Thyroid gland (tissue), 4 donors: ENCODE data around the gene CLEC2L.

Experiments
- POLR2A ChIP-seq, 2 donors: fragments of 450-650 bp; IDR thresholded peaks; one replicate each; pipeline ENCODE4 v1.6.1; 2017; ENCODE audit warnings: antibody characterized with exemption in 2 of 2, mild to moderate bottlenecking in 2 of 2, moderate library complexity in 1 of 2
- TF ChIP-seq, protein P1 (sequence below), 6 experiments: fragments of 200-600 bp in 3 of 6; fragments of 450-650 bp in 3 of 6; sonication (generic) in 3 of 6; IDR thresholded peaks; one replicate each; pipeline ENCODE4 v1.5.1; 2016 to 2019; ENCODE audit warnings: antibody characterized with exemption in 6 of 6, mild to moderate bottlenecking in 2 of 6, inconsistent platforms in 1 of 6, moderate library complexity in 1 of 6

DNA sequence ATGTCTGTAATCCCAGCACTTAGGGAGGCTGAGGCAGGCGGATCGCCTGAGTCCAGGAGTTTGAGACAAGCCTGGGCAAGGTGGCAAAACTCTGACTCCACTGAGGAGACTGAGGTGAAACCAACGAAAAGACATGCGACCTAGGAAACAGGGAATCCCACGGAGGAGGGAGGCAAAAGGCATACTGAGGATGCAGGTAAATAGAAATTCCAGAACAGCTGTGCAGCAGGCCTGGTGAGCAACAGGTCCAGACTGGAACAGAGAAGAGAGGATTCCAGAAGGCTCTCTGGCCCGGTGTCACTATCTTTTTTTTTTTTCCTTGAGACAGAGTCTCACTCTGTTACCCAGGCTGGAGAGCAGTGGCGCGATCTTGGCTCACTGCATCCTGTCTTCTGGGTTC is 47.3 kb upstream of the CLEC2L start:
- TF ChIP-seq, protein P1, sequence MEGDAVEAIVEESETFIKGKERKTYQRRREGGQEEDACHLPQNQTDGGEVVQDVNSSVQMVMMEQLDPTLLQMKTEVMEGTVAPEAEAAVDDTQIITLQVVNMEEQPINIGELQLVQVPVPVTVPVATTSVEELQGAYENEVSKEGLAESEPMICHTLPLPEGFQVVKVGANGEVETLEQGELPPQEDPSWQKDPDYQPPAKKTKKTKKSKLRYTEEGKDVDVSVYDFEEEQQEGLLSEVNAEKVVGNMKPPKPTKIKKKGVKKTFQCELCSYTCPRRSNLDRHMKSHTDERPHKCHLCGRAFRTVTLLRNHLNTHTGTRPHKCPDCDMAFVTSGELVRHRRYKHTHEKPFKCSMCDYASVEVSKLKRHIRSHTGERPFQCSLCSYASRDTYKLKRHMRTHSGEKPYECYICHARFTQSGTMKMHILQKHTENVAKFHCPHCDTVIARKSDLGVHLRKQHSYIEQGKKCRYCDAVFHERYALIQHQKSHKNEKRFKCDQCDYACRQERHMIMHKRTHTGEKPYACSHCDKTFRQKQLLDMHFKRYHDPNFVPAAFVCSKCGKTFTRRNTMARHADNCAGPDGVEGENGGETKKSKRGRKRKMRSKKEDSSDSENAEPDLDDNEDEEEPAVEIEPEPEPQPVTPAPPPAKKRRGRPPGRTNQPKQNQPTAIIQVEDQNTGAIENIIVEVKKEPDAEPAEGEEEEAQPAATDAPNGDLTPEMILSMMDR (IDR thresholded peaks at IDR 0.05) = no peak
- no peak for TF ChIP-seq POLR2A (IDR thresholded peaks at IDR 0.05)
